HUES64 (cell line): ENCODE results near the gene RAB11A.
"Not testable (repeated sequence)": the region's sequence is repeated elsewhere in the genome, so short reads cannot be mapped to it uniquely, and the experiment has no call there.

ENCODE experiments used
- H3K27ac ChIP-seq: 2 replicates; pipeline ENCODE4 v1.7.0; 2013; ENCODE audit warnings: low read depth, low read length, inconsistent platforms
- H3K27me3 ChIP-seq: 2 replicates; pipeline ENCODE4 v1.6.1; 2013; ENCODE audit warnings: mild to moderate bottlenecking, low read length; ENCODE audit not compliant: insufficient read depth
- H3K36me3 ChIP-seq: 2 replicates; pipeline ENCODE4 v1.6.1; 2013; ENCODE audit warnings: mild to moderate bottlenecking, low read length; ENCODE audit not compliant: insufficient read depth
- H3K4me1 ChIP-seq: 2 replicates; pipeline ENCODE4 v1.6.1; 2013; ENCODE audit warnings: mild to moderate bottlenecking, low read length, moderate library complexity; ENCODE audit not compliant: insufficient read depth
- H3K4me3 ChIP-seq: 2 replicates; pipeline ENCODE4 v1.5.1; 2013; ENCODE audit warnings: mild to moderate bottlenecking, low read length, moderate library complexity
- H3K9ac ChIP-seq: 2 replicates; pipeline ENCODE4 v1.6.1; 2013; ENCODE audit warnings: mild to moderate bottlenecking, low read depth, low read length
- H3K9me3 ChIP-seq: 2 replicates; pipeline ENCODE4 v1.6.1; 2013; ENCODE audit warnings: low read depth, low read length; ENCODE audit not compliant: insufficient read depth
- WGBS: fragments of 150-250, 120-280 bp; methylation state at CpG from one replicate; pipeline ENCODE4 v1.1.7; 2013; ENCODE audit warnings: missing lambda C conversion rate; 5-methylcytosine and 5-hydroxymethylcytosine counted together

RAB11A gene

DNA sequence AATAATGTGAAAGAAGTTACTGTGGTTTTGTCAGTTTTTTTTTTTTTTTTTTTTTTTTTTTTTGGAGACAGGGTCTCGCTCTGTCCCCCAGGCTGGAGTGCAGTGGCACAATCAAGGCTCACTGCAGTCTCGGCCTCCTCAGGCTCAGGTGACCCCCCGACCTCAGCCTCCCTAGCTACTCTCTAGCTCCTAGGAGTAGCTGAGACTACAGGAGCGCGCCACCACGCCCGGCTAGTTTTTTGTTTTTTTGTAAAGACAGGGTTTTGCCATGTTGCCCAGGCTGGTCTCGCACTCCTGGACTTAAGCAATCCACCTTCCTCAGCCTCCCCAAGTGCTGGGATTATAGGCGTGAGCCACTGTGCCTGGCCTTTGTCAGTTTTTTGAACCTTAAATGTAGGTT lies 2.6 kb downstream of the RAB11A start:
- H3K9me3 ChIP-seq, H3K27ac ChIP-seq, H3K27me3 ChIP-seq, H3K4me3 ChIP-seq, H3K9ac ChIP-seq: not testable (repeated sequence)
- H3K4me1 ChIP-seq: peaks cover 13% of the 10 kb centered on the region
- H3K36me3 ChIP-seq: peaks cover 29% of the 10 kb centered on the region
- 93% methylated on average over 9 of the region's 9 CpGs for WGBS

DNA sequence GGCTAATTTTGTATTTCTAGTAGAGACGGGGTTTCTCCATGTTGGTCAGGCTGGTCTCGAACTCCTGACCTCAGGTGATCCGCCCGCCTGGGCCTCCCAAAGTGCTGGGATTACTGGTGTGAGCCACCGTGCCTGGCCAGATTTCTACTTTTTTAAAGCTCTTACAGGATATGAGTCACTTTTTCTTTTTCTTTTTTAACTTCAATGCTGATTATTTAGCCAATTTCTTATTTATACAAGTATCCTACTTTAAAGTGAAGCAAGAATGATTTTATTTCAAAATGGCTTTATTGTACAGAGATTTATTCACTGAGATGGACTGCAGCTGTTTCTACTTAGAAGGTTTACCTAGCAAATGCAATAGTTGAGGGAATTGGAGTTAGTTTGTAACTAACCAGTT lies 3.3 kb downstream of the RAB11A start:
- WGBS: 92% methylated on average over 5 of the region's 5 CpGs
- H3K27me3 ChIP-seq, H3K27ac ChIP-seq, H3K9me3 ChIP-seq, H3K9ac ChIP-seq, H3K4me3 ChIP-seq: not testable (repeated sequence)
- Histone ChIP-seq H3K4me1 (peaks cover 13% of the 10 kb centered on the region), H3K36me3 (peaks cover 36% of the 10 kb centered on the region)

DNA sequence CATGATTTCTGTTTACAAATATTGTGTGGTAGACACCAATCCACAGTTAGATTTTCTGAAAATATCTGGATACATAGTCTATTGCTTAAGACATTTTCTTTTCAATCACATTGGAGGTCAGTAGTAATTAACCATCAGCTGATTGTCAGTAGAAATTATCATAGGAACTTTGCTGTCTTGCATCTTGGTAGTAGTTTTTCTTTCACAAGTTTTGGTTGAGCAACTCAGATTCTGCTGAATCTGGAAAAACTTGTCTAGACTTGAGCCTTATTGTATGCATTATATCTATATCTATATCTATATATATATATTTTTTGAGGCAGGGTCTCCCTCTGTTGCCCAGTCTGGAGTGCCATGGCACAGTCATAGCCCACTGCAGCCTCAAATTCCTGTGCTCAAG lies 4.0 kb downstream of the RAB11A start:
- Histone ChIP-seq H3K9ac (no peak overlapping the region), H3K36me3 (peaks cover 43% of the 10 kb centered on the region), H3K4me3 (no peak overlapping the region), H3K9me3 (no peaks in the 10 kb centered on the region), H3K4me1 (peaks cover 13% of the 10 kb centered on the region), H3K27ac (no peak overlapping the region), H3K27me3 (no peaks in the 10 kb centered on the region)

DNA sequence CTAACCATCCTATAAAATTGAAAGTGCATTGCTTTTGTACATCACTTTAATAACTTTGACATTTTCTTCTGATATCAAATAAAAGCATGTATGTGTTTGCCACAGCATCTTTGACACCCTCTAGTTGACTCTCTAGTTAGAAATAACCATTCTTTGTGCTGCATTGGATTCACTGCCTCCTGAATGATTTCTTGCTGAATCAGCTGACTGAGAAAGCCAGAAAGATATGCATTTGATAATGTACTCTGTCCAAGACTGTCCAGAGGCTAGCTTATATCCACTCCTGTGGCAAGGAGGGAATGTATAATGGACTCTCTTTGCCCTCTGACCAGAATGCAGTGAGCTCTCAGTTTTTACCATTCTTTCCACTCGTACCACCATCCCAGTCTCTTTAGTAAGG lies 6.2 kb downstream of the RAB11A start:
- Histone ChIP-seq H3K27me3 (no peaks in the 10 kb centered on the region), H3K4me3 (no peak overlapping the region), H3K4me1 (peaks cover 8% of the 10 kb centered on the region), H3K9ac (no peak overlapping the region), H3K9me3 (no peaks in the 10 kb centered on the region), H3K27ac (no peak overlapping the region), H3K36me3 (peaks cover 64% of the 10 kb centered on the region)
- no CpG with 5 or more reads among the region's 1 CpG for WGBS

DNA sequence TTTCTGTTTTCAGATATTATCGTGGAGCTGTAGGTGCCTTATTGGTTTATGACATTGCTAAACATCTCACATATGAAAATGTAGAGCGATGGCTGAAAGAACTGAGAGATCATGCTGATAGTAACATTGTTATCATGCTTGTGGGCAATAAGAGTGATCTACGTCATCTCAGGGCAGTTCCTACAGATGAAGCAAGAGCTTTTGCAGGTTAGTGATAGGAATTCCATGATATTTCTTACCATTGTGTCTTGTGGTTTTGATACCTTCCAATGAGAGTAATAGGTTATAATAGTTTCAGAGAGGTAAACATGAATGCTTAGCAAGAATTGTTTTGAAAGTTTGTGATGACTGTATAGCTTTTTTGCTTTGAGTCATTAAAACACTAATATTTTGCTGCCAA lies 8.5 kb downstream of the RAB11A start:
- no peaks in the 10 kb centered on the region for H3K9me3 ChIP-seq
- H3K27me3 ChIP-seq: no peaks in the 10 kb centered on the region
- peaks cover 85% of the 10 kb centered on the region for H3K36me3 ChIP-seq
- no peak overlapping the region for H3K4me3 ChIP-seq
- no peaks in the 10 kb centered on the region for H3K4me1 ChIP-seq
- 98% methylated on average over 3 of the region's 3 CpGs for WGBS
- no peak overlapping the region for H3K27ac ChIP-seq
- H3K9ac ChIP-seq: no peak overlapping the region

DNA sequence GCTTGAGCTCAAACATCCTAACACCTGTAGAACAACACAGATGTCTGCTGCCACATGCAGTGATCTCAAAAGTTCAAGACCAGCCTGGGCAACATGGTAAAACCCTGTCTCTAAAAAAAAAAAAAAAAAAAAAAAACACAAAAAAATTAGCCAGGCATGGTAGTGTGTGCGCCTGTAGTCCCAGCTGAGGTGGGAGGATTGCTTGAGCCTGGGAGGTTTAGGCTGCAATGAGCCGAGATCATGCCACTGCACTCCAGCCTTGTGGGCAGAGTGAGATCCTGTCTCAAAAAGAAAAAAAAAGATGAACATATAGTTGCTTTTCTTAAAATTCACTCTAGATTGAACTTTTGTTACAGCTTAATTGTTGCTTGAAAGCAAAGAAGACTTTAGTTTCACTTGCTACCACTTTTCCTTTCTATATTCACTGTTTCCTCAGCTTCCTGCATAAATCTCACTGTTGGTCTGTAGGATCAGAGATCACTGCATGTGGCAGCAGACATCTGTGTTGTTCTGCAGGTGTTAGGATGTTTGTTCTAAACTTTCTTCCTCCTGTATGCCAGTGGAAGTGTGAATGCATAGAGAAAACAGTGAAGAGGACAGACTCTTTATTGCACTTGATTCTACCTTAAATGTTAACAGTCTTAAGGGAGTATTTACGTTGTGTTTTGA lies 12.6 kb downstream of the RAB11A start:
- Histone ChIP-seq H3K4me3 (no peak overlapping the region), H3K27me3 (no peaks in the 10 kb centered on the region), H3K27ac (no peak overlapping the region; the same call in 1 of the 2 replicates), H3K36me3 (peaks cover 88% of the 10 kb centered on the region), H3K9me3 (no peaks in the 10 kb centered on the region), H3K4me1 (no peaks in the 10 kb centered on the region; the same call in 1 of the 2 replicates), H3K9ac (no peak overlapping the region)
- WGBS: 96% methylated on average over 3 of the region's 3 CpGs

DNA sequence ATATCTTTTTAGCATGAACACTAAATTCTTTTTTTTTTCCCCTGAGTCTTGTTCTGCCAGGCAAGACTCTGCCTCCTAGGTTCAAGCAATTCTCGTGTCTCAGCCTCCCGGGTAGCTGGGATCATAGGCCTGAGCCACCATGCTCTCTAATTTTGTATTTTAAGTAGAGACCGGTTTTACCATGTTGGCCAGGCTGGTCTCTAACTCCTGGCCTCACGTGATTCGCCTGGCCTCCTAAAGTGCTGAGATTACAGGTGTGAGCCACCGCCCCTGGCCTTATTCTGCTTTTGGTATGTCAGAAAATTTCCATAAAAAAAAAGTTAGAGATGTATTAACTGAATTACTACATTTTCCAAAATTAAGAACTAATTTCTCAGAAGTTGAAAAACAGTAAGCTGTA lies 14.3 kb downstream of the RAB11A start:
- WGBS: 87% methylated on average over 6 of the region's 6 CpGs
- no peaks in the 10 kb centered on the region for H3K9me3 ChIP-seq
- H3K4me3 ChIP-seq: no peak overlapping the region
- no peak overlapping the region for H3K9ac ChIP-seq
- peaks cover 88% of the 10 kb centered on the region for H3K36me3 ChIP-seq
- H3K27ac ChIP-seq: no peak overlapping the region
- no peaks in the 10 kb centered on the region for H3K27me3 ChIP-seq
- no peaks in the 10 kb centered on the region; the same call in 1 of the 2 replicates for H3K4me1 ChIP-seq

DNA sequence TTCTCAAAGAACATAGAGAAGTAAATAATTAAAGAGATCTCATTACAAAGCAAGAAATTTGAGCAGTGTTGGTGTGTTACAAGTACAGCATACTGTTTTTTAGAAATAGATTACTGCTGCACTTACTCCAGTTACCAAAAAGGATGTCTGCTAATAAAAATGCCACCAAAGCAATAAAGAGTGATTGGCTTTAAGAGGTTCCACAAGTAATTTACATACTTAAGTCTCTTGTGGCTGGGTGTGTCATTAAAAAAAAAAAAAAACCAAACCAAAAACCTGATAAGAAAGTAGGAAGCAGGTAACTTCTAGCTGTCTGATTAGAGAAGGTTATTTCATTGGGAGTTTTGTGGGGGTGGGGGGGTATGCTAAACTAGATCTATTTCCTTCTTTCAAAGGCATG lies 15.2 kb downstream of the RAB11A start:
- H3K36me3 ChIP-seq: peaks cover 88% of the 10 kb centered on the region
- H3K27ac ChIP-seq: no peak overlapping the region
- no peaks in the 10 kb centered on the region for H3K27me3 ChIP-seq
- no peak overlapping the region for H3K4me3 ChIP-seq
- H3K4me1 ChIP-seq: no peaks in the 10 kb centered on the region; the same call in 1 of the 2 replicates
- no peak overlapping the region for H3K9ac ChIP-seq
- no peaks in the 10 kb centered on the region for H3K9me3 ChIP-seq

DNA sequence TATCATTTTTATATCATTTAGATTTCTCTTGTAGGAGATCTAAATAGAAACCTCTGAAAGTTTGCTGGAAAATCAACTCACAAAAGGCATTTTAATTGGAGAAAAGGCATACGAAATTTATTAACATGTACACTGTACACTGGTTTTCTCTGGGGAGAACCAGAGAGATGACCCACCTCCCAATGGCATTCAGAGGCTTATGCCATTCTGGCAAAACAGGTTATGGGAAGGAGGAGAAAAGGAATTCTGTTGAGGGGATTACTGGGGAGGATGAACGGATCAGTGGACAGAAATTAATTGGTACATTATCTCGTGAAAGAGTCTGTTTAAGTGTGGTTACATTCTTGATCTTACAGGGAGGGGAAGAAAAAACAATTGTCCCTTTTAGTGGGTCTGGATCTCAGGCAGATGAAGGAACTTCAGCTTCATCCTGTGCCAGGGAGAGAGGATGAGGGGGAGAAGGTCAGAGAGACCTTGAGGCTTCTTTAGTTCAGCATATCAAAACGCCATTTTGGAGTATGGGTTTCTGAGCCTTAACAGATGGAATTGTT lies 16.5 kb downstream of the RAB11A start:
- whole genome bisulfite sequencing: 95% methylated on average over 4 of the region's 4 CpGs
- no peaks in the 10 kb centered on the region for H3K9me3 ChIP-seq
- no peaks in the 10 kb centered on the region; the same call in 1 of the 2 replicates for H3K4me1 ChIP-seq
- no peak overlapping the region for H3K9ac ChIP-seq
- no peak overlapping the region for H3K27ac ChIP-seq
- no peaks in the 10 kb centered on the region for H3K27me3 ChIP-seq
- no peak overlapping the region for H3K4me3 ChIP-seq
- peaks cover 79% of the 10 kb centered on the region for H3K36me3 ChIP-seq

DNA sequence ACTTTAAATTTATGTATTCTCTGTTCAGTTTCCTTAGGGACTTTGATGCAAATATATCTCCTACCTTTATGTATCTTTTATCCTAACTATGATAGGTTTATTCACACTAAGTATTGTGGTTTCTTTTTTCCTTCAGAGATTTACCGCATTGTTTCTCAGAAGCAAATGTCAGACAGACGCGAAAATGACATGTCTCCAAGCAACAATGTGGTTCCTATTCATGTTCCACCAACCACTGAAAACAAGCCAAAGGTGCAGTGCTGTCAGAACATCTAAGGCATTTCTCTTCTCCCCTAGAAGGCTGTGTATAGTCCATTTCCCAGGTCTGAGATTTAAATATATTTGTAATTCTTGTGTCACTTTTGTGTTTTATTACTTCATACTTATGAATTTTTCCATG lies 18.3 kb downstream of the RAB11A start:
- no peaks in the 10 kb centered on the region for H3K27me3 ChIP-seq
- H3K36me3 ChIP-seq: peaks cover 79% of the 10 kb centered on the region
- H3K4me1 ChIP-seq: no peaks in the 10 kb centered on the region; the same call in 1 of the 2 replicates
- no peak overlapping the region for H3K9ac ChIP-seq
- WGBS: 94% methylated on average over 3 of the region's 3 CpGs
- H3K27ac ChIP-seq: no peak overlapping the region
- no peak overlapping the region for H3K4me3 ChIP-seq
- no peaks in the 10 kb centered on the region for H3K9me3 ChIP-seq

DNA sequence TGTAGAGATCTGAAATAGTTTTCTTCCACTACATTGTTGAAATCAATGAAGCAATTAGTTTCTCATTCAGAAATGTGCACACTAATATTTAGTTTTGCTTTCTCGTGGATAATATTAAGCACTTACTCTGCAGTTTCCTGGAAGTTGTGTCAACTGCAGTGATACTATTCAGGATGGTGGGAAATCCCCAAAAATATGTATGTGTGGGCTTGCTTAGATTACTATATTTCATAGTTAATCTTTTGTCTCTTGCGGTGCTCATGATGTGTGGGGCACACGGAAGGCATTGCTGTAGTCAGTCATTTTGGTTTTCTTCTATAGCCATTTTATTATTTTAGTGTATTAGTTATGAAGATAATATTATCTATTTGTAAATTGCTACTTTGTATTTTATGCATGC lies 19.7 kb downstream of the RAB11A start:
- H3K27me3 ChIP-seq: no peaks in the 10 kb centered on the region
- WGBS: 87% methylated on average over 1 of the region's 3 CpGs
- no peak overlapping the region for H3K4me3 ChIP-seq
- H3K36me3 ChIP-seq: peaks cover 79% of the 10 kb centered on the region
- no peak overlapping the region for H3K9ac ChIP-seq
- H3K9me3 ChIP-seq: no peaks in the 10 kb centered on the region
- H3K4me1 ChIP-seq: no peaks in the 10 kb centered on the region; the same call in 1 of the 2 replicates
- H3K27ac ChIP-seq: no peak overlapping the region

DNA sequence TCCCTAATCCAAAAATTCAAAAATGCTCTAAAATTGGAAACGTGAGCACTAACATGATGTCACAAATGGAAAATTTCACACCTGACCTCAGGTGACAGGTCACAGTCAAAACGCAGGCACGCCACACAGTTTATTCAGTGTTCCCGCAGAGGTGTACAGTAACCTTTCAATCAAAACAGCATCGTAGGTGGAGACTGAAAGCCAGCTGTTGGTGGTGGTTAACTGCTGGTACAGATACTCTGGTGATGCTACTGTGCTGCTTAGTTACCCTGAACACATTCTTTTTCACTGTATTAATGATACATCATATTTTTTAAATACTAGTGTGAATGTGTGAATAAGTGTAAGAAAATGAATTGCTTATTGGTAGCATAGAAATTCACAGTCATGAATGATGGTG lies 23.8 kb downstream of the RAB11A start:
- WGBS: 95% methylated on average over 5 of the region's 5 CpGs
- peaks cover 73% of the 10 kb centered on the region for H3K36me3 ChIP-seq
- no peaks in the 10 kb centered on the region for H3K4me1 ChIP-seq
- H3K9me3 ChIP-seq: no peaks in the 10 kb centered on the region
- H3K4me3 ChIP-seq: no peak overlapping the region
- no peak overlapping the region for H3K9ac ChIP-seq
- H3K27me3 ChIP-seq: no peaks in the 10 kb centered on the region
- H3K27ac ChIP-seq: no peak overlapping the region
